GM13977 (cell line): ENCODE data around the gene AHDC1.
A peak's percentile ranks its signal among the peaks of the same experiment; 100 is the strongest.

Experiments used
- DNase-seq: peaks from one replicate; pipeline ENCODE4 v3.0.0; 2012; ENCODE audit warnings: low spot score
- in situ Hi-C: fragments of 300-500 bp; cut with MboI; formaldehyde crosslinking; loops from one replicate; pipeline ENCODE4 v1.12.0; 2022; ENCODE audit warnings: low sequenced_read_pairs, low pct_unique_long_range_greater_than_20kb, mixed read lengths, inconsistent platforms; ENCODE audit not compliant: unreplicated experiment
- TF ChIP-seq, protein P1 (sequence below): IDR thresholded peaks from 2 replicates; pipeline ENCODE4 v1.5.1; 2012; ENCODE audit warnings: mild to moderate bottlenecking, control low read depth; ENCODE audit not compliant: insufficient read depth; ENCODE audit errors: extremely low read depth, missing control alignments

Gene AHDC1

DNA sequence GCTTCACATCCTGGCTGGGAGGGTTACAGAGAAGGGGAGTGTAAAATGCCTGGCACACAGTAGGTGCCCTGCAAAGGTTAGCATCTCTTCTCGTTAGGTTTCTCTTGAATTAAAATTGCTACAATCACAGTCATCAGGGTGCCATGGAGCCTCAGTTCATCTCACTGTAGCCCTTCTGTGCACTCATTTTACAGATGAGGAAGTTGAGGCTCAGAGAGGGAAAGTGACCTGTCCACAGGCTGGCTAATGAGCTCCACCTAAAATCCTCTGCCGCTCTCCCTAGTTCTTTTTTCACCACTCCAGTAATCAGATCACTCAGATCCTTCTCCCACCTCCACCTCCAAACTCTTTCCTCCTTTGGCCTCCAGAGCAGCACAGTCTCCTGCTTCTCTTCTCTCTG, 13.5 kb upstream of the AHDC1 start:
- TF ChIP-seq, protein P1, sequence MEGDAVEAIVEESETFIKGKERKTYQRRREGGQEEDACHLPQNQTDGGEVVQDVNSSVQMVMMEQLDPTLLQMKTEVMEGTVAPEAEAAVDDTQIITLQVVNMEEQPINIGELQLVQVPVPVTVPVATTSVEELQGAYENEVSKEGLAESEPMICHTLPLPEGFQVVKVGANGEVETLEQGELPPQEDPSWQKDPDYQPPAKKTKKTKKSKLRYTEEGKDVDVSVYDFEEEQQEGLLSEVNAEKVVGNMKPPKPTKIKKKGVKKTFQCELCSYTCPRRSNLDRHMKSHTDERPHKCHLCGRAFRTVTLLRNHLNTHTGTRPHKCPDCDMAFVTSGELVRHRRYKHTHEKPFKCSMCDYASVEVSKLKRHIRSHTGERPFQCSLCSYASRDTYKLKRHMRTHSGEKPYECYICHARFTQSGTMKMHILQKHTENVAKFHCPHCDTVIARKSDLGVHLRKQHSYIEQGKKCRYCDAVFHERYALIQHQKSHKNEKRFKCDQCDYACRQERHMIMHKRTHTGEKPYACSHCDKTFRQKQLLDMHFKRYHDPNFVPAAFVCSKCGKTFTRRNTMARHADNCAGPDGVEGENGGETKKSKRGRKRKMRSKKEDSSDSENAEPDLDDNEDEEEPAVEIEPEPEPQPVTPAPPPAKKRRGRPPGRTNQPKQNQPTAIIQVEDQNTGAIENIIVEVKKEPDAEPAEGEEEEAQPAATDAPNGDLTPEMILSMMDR = no peak
- in situ Hi-C loops = no loop called here
- DNase-seq = no peak

DNA sequence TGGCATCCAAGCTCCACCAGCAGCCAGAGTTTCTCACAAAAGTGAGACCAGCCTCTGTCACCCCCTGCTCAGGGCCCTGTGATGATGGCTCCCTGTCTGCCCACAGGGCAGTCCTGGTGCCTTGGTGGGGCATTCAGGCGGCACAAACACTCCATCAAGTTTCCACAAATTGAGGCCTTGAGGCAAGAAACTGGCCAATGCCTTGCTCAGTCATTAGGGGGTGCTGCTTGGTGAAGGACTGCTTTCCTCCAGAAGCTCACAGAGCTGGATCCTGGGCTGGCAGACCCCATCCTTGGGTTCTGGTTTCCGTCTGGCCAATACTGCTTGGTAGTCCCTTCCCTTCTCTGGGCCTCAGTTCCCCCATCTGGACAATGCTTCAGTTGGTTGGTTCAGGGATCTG, 12.5 kb upstream of the AHDC1 start:
- TF ChIP-seq, protein P1 = peak; percentile 28
- in situ Hi-C loops = no loop called here
- no peak for DNase-seq

DNA sequence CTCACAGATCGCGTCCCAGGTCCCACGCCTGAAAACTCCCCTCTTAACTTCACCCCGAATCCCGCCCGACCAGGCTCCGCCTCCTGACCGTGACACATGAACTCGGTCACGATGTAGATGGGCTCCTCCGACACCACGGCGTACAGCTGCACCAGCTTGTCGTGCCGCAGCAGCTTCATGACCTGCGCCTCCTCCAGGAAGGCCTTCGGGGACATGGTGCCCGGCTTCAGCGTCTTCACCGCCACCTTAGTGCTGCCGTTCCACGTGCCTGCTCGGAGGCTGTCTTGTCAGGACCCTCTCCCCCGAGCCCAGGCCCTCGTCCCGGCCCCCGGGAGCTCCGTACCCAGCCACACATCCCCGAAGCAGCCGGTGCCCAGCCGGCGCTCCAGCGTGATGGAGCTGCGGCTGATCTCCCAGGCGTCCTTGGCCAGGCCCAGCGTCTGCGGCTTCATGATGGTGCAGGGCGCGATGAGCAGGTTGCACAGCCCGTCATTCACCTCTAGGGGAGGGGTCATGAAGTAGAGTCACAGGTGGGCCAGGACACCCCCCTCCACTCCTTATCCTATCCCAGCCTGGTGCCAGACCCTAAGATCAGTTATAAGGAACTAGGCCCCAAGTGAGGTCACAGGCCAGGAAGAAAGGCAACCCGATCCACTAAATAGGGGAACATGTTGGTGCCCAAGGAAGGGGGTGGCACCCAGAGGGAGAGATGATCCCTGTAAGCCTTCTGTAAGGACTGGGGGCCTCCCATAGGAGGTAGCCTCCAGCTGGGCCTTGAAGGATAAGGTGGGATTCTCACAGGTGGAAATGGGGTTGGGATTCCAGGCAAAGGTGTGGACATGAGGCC, 11.6 kb upstream of the AHDC1 start:
- in situ Hi-C loops = no loop called here
- no peak for DNase-seq
- TF ChIP-seq, protein P1 = no peak

DNA sequence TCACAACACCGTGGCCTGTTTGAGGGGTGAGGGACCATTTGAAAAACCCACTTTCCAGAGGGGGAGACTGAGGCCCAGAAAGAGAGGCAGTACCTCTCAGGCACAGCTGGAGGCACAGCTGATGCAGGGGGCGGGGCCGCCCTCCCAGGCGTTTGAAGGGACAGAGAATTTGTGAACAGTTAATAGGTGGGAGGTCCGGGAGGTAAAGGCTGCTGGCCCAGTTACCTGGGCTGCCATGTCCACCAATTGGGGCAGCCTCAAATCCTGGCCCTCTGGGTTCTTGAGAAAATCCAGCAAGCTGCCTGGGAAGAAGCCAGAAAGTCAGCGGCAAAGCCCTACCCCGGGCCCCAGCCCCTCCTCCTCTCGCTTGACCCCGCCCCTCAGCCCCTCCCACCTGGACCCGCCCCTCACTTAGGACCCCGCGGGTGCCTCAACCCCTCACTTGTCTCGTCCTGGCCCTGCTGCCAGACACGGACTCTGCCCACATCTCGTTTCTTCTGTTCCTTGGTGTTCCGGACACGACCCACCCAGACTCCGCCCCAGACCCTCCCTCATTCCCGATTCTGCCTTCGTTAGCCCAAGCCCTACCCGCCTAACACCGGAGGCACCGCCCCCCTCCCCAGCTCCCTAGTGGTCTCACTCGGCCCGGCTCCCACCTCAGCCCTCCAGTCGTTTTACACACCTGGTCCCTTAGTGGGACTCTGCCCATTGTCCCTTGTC, 10.8 kb upstream of the AHDC1 start:
- in situ Hi-C loops = no loop called here
- no peak for DNase-seq
- TF ChIP-seq, protein P1 = no peak

DNA sequence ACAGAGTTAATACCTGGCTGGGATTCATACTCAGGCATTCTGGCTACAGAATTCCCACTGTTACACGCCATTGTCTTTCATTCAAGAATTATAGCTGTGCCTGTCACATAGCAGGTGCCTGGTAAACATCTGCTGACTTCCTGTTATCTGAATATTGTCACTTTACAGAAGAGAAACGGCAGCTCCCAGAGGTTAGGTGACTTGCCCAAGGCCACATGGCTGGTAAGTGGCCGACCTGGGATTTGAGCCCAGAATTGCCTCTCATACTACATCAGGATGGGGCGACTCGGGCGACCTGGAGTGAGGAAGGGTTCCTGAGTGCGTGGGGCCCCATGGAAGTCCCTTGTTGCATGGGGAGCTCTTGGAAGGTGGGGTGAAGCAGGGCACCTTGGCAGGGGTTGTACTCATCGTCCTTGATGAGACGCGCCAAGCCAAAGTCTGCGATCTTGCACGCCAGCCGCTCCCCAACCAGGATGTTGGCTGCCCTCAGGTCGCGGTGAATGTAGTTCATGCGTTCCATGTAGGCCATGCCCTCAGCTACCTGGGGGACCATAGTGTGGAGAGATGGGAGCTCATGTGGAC, 10.2 kb upstream of the AHDC1 start:
- in situ Hi-C loops = no loop called here
- DNase-seq = no peak

DNA sequence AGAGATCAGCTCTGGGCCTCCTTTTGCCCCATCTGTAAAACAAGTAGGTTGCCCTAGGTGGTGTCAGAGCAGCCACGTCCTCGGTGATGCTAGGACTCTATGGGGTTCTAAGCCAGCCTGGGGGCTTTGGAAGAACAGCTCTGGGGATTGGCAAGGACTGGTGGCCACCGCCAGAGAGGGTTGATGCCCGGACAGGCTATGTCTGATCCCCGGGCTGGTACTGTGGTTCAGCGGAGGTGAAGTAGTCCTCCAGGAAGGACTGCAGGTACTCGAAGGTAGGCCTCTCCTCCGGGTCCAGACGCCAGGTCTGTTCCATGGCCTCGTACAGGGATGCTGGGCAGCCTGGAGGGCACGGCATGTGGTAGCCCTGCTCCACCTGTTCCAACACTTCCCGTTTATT, 8.8 kb upstream of the AHDC1 start:
- DNase-seq = no peak
- in situ Hi-C loops = no loop called here
- TF ChIP-seq, protein P1 = no peak

More for the DNA sequence above, 10.2 kb upstream of the AHDC1 start:
- TF ChIP-seq, protein P1 = no peak
